ENCODE data around the gene PPEF1.
"Not testable (repeated sequence)": the region's sequence is repeated elsewhere in the genome, so short reads cannot be mapped to it uniquely, and the experiment has no call there.

The PPEF1 gene

DNA sequence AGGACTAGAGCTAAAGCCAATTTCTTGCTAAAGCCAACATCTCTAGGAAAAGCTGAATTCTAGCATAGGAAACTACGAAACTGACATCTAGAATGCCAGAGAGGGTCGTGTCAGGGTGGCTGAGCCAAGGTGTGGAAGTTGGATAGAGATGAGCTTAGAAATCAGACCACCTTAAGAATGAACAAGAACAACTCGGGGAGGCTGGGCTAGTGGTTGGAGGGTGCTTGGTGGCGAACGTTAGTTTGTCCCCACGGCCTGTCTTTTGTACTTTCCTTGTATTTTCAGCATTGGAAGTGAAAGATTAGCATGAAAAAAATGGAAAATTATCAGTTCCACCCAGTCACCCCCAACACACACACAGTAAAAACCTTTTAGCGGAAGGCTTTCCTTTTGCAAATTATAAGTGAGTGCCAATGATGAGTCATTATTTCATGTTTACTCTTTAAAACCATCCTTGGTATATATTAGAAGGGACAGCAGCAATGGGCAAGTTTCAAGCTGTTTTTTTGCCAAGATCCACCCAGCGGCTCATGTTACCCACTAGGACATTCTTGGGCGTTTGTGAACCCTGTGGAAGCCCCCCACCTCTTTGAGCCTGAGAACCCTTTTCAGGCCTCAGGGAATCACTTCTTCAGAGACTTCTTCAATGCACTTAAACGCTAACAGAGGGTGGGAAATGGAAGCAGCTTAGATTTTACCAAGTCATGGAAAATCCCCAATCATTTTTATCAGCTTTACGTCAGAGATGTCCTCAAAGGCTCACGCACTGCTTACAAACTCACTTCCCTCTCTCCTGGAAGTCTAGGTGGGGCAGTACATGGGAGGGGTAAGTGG, 4.9 kb upstream of the PPEF1 start:
- DNase-seq, result no peak

DNA sequence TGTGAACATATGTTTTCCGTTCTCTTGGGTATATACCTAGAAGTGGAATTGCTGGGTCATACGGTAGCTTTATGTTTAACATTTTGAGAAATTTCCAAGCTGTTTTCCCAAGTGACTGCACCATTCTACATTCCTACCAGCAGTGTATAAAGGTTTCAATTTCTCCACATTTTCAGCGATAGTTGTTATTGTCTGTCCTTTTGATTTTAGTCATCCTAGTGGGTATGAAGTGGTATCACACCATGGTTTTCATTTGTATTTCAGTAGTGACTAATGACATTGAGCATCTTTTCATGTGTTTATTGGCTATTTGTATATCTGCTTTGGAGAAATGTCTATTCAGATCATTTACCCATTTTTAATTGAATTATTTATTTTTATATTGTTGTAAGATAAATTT, 2.4 kb downstream of the PPEF1 start:
- no peak for DNase-seq

GRCh38 chrX:18714910-18715309, 7.5 kb downstream of the PPEF1 start:
- no peak for DNase-seq

- no peak for DNase-seq
These were observed 12.4 kb downstream of the PPEF1 start for GRCh38 chrX:18719852-18720251.

DNA sequence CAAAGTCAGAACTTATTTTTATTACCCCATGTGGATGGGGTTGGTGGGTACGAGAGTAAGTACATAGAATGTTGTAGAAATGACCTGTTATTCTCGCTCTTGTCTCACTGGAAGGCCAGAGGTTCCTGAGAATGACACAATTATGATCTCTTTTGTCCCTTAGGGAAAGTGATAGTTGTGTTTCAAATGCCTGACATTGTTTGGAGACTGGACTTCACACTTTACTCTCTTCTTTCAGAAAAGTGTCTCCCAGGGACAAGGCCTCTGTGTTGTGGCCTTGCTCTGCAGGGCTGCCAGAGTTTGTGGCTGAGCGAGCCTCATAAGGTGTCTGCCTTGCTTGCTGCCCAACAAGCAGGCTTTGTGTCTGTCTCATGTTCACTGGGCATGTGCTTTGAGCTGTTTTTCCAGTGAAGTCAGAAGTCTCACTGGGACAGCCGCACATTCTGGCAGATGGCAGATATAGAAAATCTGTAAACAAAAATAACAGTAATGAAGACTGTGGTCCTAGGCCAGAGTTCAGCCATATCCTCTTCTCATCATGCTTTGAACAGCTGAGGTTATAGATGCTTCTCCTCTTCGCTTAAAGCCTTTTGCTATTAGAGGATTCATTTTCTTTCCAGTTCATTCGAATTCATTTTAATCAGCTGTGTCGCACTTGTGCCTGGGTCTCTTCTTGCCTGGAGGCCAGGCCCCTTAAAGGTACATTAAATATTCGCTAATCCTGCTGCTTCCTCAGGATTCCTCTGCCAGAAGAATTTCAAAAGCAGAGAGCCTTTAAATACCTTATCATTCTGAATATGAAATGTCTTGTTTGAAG, 14.4 kb downstream of the PPEF1 start:
- DNase-seq, result no peak

DNA sequence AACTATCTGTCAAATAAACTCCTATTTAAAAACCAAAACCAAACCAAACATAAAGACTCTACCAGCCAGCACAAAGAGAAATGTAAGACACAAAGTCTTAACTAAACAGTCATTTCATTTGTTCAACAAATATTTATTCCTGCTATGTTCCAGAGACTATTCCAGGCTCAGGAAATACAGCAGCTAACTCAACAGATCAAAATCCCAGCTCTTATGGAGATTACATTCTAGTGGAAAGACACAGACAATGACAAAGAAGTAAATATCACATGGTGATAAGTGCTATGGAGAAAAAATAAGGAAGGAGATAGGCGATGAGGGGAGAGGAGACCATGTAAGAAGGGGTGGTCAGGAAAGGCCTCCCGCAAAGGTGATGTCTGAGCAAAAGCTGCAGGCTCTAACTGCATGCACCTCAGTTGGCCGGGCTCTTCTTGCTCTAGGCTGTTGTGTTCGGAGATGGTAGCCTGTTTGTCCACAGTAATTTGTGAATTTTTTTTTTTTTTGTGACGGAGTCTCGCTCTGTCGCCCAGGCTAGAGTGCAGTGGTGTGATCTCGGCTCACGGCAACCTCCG, 15.1 kb downstream of the PPEF1 start:
- DNase-seq, result no peak

DNA sequence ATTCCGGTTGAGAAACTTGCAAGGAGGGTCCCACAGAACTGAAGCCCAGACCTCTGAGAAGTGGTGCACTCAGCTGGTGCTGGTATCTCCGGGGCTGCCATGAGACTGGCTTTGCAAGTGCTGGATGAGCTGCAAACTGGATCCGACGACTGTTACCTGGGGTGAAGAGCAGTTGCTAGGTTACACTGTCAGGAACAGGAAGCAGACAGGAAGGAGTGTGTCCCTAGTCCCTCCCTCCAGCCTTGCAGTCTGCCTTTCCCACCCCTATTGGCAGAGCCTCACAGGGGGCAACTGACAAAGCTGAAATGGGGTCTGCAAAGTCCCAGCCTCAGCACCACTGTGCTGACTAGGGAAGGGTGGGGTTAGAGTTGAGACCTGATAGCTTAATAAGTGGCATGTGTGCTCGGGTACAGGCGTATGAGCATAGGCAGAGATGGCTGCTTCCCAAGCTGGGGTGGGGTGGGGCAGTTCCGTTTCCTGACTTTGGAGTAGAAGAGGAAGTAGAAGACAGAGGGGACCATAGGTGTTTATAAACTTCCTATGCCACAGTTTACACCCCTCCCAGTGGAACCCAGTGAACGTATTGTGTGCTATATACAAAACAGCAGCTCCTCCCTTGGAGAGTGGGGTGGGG, 18.0 kb downstream of the PPEF1 start:
- no peak for DNase-seq

- DNase-seq, result no peak
These were observed 25.8 kb downstream of the PPEF1 start for GRCh38 chrX:18733287-18733686.

DNA sequence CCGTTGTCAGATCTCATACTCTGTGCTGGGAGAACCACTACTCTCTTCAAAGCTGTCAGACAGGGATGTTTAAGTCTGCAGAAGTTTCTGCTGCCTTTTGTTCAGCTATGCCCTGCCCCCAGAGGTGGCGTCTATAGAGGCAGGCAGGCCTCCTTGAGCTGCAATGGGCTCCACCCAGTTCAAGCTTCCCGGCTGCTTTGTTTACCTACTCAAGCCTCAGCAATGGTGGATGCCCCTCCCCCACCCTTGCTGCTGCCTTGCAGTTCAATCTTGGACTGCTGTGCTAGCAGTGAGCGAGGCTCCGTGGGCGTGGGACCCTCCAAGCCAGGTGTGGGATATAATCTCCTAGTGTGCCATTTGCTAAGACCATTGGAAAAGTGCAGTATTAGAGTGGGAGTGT, 32.2 kb downstream of the PPEF1 start:
- not testable (repeated sequence) for DNase-seq

DNA sequence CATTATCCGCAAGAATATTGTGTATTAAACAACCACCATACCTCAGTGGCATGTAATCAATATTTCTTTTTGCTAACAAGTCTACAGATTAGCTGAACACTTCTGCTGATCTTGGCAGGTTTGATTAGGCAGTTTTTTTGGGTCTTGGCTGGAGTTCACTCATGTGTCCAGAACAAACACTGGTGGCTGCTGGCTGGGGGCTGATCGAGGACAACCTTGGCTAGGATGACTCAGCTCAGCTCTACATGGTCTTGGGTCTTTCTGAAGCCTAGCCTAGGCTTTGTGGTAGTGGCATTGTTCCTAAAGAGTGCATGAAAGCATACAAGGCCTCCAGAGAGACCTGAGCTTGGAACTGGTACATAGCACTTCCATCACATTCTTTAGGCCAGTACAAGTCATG, 41.1 kb downstream of the PPEF1 start:
- no peak for DNase-seq

GRCh38 chrX:18753631-18754030, 46.2 kb downstream of the PPEF1 start:
- no peak for DNase-seq

DNA sequence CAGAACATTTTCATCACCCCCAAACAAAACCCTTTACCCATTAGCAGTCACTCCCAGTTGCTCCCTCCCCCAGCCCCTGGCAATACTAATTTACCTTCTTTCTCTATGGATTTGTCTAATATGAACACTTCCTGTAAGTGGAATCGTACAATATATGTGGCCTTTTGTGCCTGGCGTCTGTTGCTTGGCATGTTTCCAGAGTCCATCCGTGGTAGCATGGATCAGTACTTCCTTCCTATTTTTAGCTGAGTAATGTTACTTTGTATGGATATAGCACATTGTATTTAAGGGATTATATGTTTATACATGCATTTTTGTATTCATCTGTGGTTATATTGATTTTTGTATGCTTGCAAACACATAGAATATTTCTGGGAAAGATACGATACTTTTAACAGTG, 48.2 kb downstream of the PPEF1 start:
- no peak for DNase-seq

DNA sequence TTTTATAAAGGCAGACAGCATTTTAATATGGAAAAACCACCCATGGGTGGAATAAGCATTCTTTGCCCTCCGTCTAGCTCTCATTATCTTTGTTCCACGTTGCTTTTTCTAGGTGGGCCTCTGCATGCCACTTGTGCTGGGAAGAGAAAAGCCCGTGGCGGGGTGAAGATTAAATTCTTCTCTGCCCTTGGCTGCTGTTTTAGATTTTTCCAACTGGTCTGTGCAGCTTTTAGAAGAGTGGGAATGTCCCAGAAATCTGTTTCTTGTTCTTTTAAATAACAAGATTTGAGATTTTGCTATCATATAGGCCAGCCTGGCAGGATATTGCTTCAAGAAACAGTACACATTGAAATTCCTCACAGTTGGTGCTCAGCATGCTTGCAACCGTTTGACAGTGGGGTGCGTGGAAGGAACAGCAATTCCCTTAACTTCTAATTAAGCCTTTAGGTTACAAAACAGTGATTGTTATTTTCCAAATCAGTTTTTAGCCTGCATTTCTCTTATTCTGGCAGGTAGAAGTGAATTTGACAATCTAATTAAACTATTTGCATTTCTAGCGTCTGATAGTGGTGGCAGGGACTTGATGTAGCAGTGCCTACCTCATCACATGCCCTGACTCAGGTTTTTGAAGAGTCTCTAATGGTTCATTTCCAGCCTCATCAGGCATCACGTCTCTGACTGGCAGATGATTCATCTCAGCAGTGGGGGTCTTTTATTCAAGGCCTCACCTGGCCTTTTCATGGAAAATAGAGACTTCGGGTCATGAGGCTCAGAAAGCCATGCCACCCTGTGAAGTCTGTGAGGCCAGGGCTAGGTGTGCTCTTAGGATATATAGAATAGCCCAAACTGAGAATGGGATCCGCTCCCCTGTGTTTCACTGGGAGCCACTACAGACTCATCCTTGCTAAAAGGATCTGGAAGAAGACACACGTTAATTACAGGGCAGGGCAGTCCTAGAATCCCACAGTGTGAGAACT, 50.8 kb downstream of the PPEF1 start:
- no peak for DNase-seq

DNA sequence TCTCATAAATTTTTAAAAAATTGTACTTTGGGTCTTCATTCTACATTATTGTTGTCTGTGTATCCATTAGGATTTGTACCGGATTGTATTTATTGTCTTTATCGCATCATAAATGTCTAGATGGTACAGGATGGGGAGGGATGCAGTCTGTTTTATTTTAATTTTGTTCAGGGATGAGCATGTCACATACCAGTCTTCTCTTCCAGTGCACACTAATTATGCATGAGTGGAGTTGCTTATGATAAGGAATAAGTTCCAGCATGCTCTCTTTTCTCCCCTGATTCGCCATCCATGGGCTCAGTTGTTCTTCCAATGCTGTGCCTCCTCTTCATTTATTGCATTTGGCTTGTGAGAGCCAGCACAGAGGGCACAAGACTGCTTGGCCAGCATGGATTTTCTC, 54.3 kb downstream of the PPEF1 start:
- no peak for DNase-seq

- not testable (repeated sequence) for DNase-seq
These were observed 55.7 kb downstream of the PPEF1 start for GRCh38 chrX:18763106-18763505.

- no peak for DNase-seq
These were observed 61.9 kb downstream of the PPEF1 start for GRCh38 chrX:18769364-18769763.

GRCh38 chrX:18769812-18770573, 62.5 kb downstream of the PPEF1 start:
- no peak for DNase-seq

DNA sequence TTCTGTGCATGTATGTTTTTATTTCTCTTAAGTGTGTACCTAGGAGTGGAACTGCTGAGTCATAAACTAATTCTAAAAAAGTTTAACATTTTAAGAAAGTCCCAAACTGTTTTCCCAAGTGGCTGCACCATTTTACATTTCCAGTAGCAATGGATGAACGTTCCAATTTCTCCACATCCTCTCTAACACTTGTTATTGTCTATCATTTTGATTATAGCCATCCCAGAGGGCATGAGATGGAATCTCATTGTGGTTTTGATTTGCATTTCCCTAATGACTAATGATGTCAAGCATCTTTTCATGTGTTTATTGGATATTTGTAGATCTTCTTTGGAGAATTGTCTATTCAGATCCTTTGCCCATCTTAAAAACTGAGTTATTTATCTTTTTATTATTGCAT, 82.5 kb downstream of the PPEF1 start:
- no peak for DNase-seq

DNA sequence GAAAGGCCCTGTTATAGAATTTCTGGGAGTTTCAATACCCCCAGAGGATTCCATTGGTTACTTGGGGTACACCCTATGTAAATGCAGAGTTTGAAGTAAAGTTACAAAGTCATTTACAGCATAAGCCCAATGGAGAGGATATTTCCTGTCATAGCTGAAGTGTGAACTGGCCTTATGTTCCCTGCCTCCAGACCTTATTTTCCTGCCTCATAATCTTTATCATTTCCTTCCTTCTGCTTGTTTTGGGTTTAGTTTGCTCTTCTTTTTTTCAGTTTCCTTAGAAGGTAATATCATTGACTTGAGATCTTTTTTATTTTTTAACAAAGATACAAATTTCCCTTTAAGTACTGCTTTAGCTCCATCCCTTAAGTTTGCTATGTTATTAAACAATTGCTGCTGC, 85.4 kb downstream of the PPEF1 start:
- DNase-seq, result no peak

- no peak for DNase-seq
These were observed 86.2 kb downstream of the PPEF1 start for GRCh38 chrX:18793601-18794089.

DNA sequence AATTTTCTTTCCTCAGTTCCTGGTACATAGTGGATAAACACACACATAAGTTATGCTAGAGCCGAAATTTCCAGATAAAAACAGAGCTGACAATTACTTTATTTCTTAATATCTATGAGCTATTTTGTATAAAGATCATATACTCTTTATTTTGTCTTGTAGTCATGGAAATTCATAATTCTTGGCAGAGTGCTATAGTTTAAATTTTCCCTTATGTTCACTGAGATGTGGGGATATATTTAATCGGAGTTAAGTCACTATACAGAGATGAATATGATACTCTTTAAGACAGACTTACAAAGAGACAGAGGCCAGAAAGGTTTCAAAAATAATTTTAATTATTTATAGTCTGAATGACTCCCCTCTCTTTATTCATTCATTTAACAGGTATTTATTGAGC, 89.7 kb downstream of the PPEF1 start:
- no peak for DNase-seq
